ENCODE data around the gene HOXC4. TPM values are rescaled to one million over a fixed set of nuclear protein-coding genes. Genes with fewer than 3 reads are reported as not detected.
A peak's percentile ranks its signal among the peaks of the same experiment; 100 is the strongest.

HOXC4 gene
- total RNA-seq, 5 donors from 2014 or later (not counting 1 experiment from before 2014, with no cell fraction given) = 0.36 to 1.4 (median 0.61) TPM

DNA sequence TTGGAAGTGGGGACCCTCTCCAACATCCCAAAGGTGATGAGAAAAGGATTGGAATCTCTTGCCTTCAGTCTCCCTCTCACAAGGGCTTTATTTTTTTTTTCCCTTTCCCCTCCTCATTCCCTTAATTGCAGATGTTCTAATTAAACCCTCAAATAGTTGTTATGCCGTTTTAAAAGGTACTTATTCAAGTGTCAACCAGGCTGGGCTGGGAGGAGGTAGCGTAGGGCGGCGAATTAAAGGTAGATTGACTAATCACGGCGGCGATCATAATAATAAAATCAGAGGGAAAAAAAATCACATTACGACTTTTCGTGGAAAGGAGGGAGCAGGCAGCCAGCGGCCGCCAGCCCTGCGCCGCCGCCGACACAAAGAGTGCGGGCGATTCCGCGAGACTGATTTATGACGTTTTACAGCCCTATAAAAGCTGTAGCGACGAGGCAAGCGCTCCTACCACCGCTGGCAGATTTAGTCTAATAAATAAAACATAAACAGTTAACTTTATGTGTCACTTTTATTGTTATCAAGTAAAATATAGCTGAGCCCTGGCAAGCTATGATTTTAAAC, 1.7 kb upstream of the HOXC4 start:
- no peak overlapping the region for H3K27ac ChIP-seq (ENCODE audit: low read length)
- Mint-ChIP-seq H3K4me1 (peaks cover 38 to 46% (median 44%) of the 10 kb centered on the region in 3 donors), H3K4me3 (peak overlapping the region in 1 of 3 donors; percentile 59), H3K27me3 (peaks cover 74 to 91% of the 10 kb centered on the region in 2 donors), H3K27ac (no peak overlapping the region), H3K36me3 (no peaks in the 10 kb centered on the region), H3K9me3 (no peaks in the 10 kb centered on the region)
- H3K4me3 ChIP-seq (ENCODE audit: control insufficient read depth in 1 of 2, extremely low read depth in 1 of 2, low read length in 1 of 2) = no peak overlapping the region
- H3K36me3 ChIP-seq (ENCODE audit: control insufficient read depth in 2 of 2, extremely low read depth in 1 of 2, insufficient read depth in 1 of 2, low read length in 1 of 2) = no peaks in the 10 kb centered on the region
- ATAC-seq (replicated peaks in 1 of 4) (no peak), DNase-seq (no peak)
- WGBS (ENCODE audit: insufficient coverage) = 25% methylated on average over 12 of the region's 24 CpGs
- ChIA-PET POLR2A (no interaction called here), CTCF (interaction anchor here (0.6 to 1.5 kb wide), 6 partner anchors 13 to 911 kb away, joined by 3 to 4 read pairs (median 3); partner anchors contain the start of genes HOXC5 (in 1 of the 2) and HOXC6 (in 1 of the 2))
- no peaks in the 10 kb centered on the region for H3K9me3 ChIP-seq
- H3K27me3 ChIP-seq (replicated peaks in 1 of 2; ENCODE audit: control insufficient read depth in 2 of 2, extremely low read depth in 1 of 2, insufficient read depth in 2 of 2, low read length in 1 of 2) = peaks cover 33 to 69% of the 10 kb centered on the region in 2 experiments
- H3K4me1 ChIP-seq (ENCODE audit: control insufficient read depth in 1 of 2, extremely low read depth in 1 of 2, insufficient read depth in 2 of 2, low read length in 2 of 2) = peaks cover 4 to 52% of the 10 kb centered on the region in 2 experiments

DNA sequence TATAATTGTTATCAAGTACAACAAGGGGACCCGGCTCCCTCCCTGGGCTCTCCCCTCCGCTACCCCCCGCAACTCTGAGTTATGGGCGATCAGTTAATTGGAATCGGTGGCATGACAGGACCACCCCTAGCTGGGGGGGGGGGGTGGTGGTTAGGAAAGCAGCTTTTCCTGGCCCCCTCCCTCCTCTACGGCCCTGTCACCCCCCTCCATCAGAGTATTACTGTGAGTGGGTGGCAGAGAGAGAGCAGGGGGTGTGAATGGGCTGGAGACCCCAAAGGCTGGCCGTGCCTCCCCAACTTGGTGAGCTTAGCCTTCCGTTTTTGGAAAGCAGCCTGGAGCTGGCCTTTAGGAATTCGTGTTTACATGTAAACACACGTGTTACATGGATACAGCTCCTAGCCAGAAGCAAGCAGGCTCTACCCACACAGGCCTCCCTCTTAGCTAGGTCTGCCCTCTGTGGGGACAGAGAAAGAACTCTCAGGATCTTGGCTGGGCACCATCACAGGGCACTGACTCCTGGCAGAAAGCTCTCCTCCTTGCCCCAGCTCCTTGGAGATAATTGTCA, 1.1 kb upstream of the HOXC4 start:
- Mint-ChIP-seq H3K27me3 (peaks cover 76 to 91% of the 10 kb centered on the region in 2 donors), H3K4me3 (peak overlapping the region; percentile 59 to 65 (median 59)), H3K9me3 (no peaks in the 10 kb centered on the region), H3K4me1 (peaks cover 36 to 45% (median 44%) of the 10 kb centered on the region in 3 donors), H3K36me3 (no peaks in the 10 kb centered on the region), H3K27ac (peak overlapping the region in 1 of 2 donors; percentile 39)
- ChIA-PET CTCF (interaction anchor here (0.6 to 1.5 kb wide), 8 partner anchors 13 to 910 kb away, joined by 3 to 5 read pairs (median 3); partner anchors contain the start of genes COPZ1 (in 1 of the 2), HOXC5 (in 1 of the 2) and HOXC6 (in 1 of the 2)), POLR2A (no interaction called here)
- Histone ChIP-seq H3K27me3 (replicated peaks in 1 of 2; ENCODE audit: control insufficient read depth in 2 of 2, extremely low read depth in 1 of 2, insufficient read depth in 2 of 2, low read length in 1 of 2) (peaks cover 38 to 64% of the 10 kb centered on the region in 2 experiments), H3K4me3 (ENCODE audit: control insufficient read depth in 1 of 2, extremely low read depth in 1 of 2, low read length in 1 of 2) (peak overlapping the region; percentile 46 to 59), H3K36me3 (ENCODE audit: control insufficient read depth in 2 of 2, extremely low read depth in 1 of 2, insufficient read depth in 1 of 2, low read length in 1 of 2) (no peaks in the 10 kb centered on the region), H3K27ac (ENCODE audit: low read length) (peak overlapping the region; percentile 74), H3K4me1 (ENCODE audit: control insufficient read depth in 1 of 2, extremely low read depth in 1 of 2, insufficient read depth in 2 of 2, low read length in 2 of 2) (peaks cover 4 to 46% of the 10 kb centered on the region in 2 experiments), H3K9me3 (no peaks in the 10 kb centered on the region)
- WGBS (ENCODE audit: insufficient coverage) = 49% methylated on average over 4 of the region's 10 CpGs
- DNase-seq = no peak
- peak in 1 of 4 experiments; percentile 23 for ATAC-seq (replicated peaks in 1 of 4)

DNA sequence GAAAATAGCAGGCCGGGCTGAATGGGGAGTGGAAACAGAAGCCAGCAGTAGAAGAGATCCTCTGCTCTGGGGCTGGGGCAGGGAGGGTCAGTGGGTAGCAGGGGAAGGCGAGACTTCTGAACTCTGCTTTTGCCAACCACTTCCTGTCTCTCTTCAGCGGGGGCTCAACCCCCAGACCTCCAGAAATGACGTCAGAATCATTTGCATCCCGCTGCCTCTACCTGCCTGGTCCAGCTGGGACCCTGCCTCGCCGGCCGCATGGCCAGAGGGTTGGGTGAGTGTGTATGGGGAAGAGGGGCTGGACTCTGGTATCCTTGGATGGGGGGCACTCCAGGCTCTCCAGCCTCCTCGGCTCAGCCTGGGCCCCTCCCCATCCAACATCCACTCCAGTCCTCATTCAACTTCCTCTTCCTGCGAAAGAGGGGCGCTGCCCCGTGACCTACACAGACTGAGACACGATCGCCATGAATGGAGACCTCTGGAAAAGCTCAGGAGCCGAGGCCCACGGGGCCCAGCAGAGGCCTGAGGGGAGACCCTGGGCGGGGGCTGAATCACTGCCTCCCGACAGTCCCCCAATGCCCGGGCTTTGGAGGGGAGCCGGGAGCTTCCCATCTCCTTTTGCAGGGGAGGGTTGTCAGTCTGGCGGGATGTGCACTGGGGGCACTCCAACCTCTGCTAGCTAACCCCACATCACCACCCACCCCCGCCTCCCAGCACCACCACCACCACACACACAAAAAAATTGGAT, 458 bp upstream of the HOXC4 start:
- peak in 3 of 35 experiments; percentile 22 to 53 (median 24) for DNase-seq

DNA sequence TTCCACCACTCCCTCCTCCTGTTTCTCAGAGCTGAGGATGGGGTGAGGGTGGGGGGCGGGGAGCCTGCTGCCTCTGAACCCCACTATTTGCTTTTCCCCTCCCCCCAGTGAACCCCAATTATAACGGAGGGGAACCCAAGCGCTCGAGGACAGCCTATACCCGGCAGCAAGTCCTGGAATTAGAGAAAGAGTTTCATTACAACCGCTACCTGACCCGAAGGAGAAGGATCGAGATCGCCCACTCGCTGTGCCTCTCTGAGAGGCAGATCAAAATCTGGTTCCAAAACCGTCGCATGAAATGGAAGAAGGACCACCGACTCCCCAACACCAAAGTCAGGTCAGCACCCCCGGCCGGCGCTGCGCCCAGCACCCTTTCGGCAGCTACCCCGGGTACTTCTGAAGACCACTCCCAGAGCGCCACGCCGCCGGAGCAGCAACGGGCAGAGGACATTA, 1.1 kb downstream of the HOXC4 start:
- POLR2A ChIA-PET = interaction anchor here in 1 of 2 donors (0.6 kb wide), 1 partner anchor 83 kb away, joined by 3 read pairs; no protein-coding TSS in a partner anchor
- CTCF ChIA-PET = interaction anchor here in 1 of 2 donors (0.6 to 0.7 kb wide), 2 partner anchors 153 to 438 kb away, joined by 3 to 4 read pairs; no protein-coding TSS in a partner anchor
- no peak overlapping the region for H3K4me3 ChIP-seq (ENCODE audit: control insufficient read depth in 1 of 2, extremely low read depth in 1 of 2, low read length in 1 of 2)
- H3K27me3 ChIP-seq (replicated peaks in 1 of 2; ENCODE audit: control insufficient read depth in 2 of 2, extremely low read depth in 1 of 2, insufficient read depth in 2 of 2, low read length in 1 of 2) = peaks cover 26 to 63% of the 10 kb centered on the region in 2 experiments
- peaks cover 33 to 43% (median 40%) of the 10 kb centered on the region in 3 donors for H3K4me1 Mint-ChIP-seq
- H3K9me3 ChIP-seq = no peaks in the 10 kb centered on the region
- 19% methylated on average over 8 of the region's 24 CpGs for WGBS (ENCODE audit: insufficient coverage)
- ATAC-seq (replicated peaks in 1 of 4) (no peak), DNase-seq (no peak)
- H3K36me3 ChIP-seq (ENCODE audit: control insufficient read depth in 2 of 2, extremely low read depth in 1 of 2, insufficient read depth in 1 of 2, low read length in 1 of 2) = no peaks in the 10 kb centered on the region
- peaks cover 4 to 41% of the 10 kb centered on the region in 2 experiments for H3K4me1 ChIP-seq (ENCODE audit: control insufficient read depth in 1 of 2, extremely low read depth in 1 of 2, insufficient read depth in 2 of 2, low read length in 2 of 2)
- no peak overlapping the region for H3K27ac ChIP-seq (ENCODE audit: low read length)
- peaks cover 71 to 90% of the 10 kb centered on the region in 2 donors for H3K27me3 Mint-ChIP-seq
- peak overlapping the region in 2 of 3 donors; percentile 58 to 59 for H3K4me3 Mint-ChIP-seq
- no peak overlapping the region for H3K27ac Mint-ChIP-seq
- H3K36me3 Mint-ChIP-seq = no peaks in the 10 kb centered on the region
- H3K9me3 Mint-ChIP-seq = no peaks in the 10 kb centered on the region

More for the DNA sequence above, 458 bp upstream of the HOXC4 start:
- H3K4me1 Mint-ChIP-seq = peaks cover 34 to 44% (median 41%) of the 10 kb centered on the region in 3 donors
- Histone ChIP-seq H3K27me3 (replicated peaks in 1 of 2; ENCODE audit: control insufficient read depth in 2 of 2, extremely low read depth in 1 of 2, insufficient read depth in 2 of 2, low read length in 1 of 2) (peaks cover 34 to 62% of the 10 kb centered on the region in 2 experiments), H3K4me1 (ENCODE audit: control insufficient read depth in 1 of 2, extremely low read depth in 1 of 2, insufficient read depth in 2 of 2, low read length in 2 of 2) (peaks cover 4 to 41% of the 10 kb centered on the region in 2 experiments), H3K36me3 (ENCODE audit: control insufficient read depth in 2 of 2, extremely low read depth in 1 of 2, insufficient read depth in 1 of 2, low read length in 1 of 2) (no peaks in the 10 kb centered on the region), H3K9me3 (no peaks in the 10 kb centered on the region), H3K4me3 (ENCODE audit: control insufficient read depth in 1 of 2, extremely low read depth in 1 of 2, low read length in 1 of 2) (peak overlapping the region; percentile 46 to 59), H3K27ac (ENCODE audit: low read length) (peak overlapping the region; percentile 74)
- H3K36me3 Mint-ChIP-seq = no peaks in the 10 kb centered on the region
- CTCF ChIA-PET = interaction anchor here (0.5 to 1.5 kb wide), 9 partner anchors 12 to 272 kb away, joined by 3 to 6 read pairs (median 3); partner anchors contain the start of genes COPZ1 (in 1 of the 2) and HOXC5 (in 1 of the 2)
- peaks cover 72 to 90% of the 10 kb centered on the region in 2 donors for H3K27me3 Mint-ChIP-seq
- H3K9me3 Mint-ChIP-seq = no peaks in the 10 kb centered on the region
- H3K4me3 Mint-ChIP-seq = peak overlapping the region; percentile 59 to 76 (median 65)
- peak; percentile 29 to 52 (median 43) for ATAC-seq (replicated peaks in 1 of 4)
- WGBS (ENCODE audit: insufficient coverage) = 0% methylated on average over 4 of the region's 22 CpGs
- peak overlapping the region in 1 of 2 donors; percentile 39 for H3K27ac Mint-ChIP-seq
- POLR2A ChIA-PET = no interaction called here

DNA sequence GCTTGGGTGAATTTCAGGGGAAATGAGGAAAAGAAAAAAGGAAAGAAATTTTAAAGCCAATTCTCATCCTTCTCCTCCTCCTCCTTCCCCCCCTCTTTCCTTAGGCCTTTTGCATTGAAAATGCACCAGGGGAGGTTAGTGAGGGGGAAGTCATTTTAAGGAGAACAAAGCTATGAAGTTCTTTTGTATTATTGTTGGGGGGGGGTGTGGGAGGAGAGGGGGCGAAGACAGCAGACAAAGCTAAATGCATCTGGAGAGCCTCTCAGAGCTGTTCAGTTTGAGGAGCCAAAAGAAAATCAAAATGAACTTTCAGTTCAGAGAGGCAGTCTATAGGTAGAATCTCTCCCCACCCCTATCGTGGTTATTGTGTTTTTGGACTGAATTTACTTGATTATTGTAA, 1.9 kb downstream of the HOXC4 start:
- DNase-seq (no peak), ATAC-seq (replicated peaks in 1 of 4) (no peak)
- Histone ChIP-seq H3K9me3 (no peaks in the 10 kb centered on the region), H3K36me3 (ENCODE audit: control insufficient read depth in 2 of 2, extremely low read depth in 1 of 2, insufficient read depth in 1 of 2, low read length in 1 of 2) (no peaks in the 10 kb centered on the region), H3K4me3 (ENCODE audit: control insufficient read depth in 1 of 2, extremely low read depth in 1 of 2, low read length in 1 of 2) (no peak overlapping the region), H3K27ac (ENCODE audit: low read length) (no peak overlapping the region), H3K4me1 (ENCODE audit: control insufficient read depth in 1 of 2, extremely low read depth in 1 of 2, insufficient read depth in 2 of 2, low read length in 2 of 2) (peaks cover 4 to 36% of the 10 kb centered on the region in 2 experiments), H3K27me3 (replicated peaks in 1 of 2; ENCODE audit: control insufficient read depth in 2 of 2, extremely low read depth in 1 of 2, insufficient read depth in 2 of 2, low read length in 1 of 2) (peaks cover 21 to 63% of the 10 kb centered on the region in 2 experiments)
- WGBS (ENCODE audit: insufficient coverage) = no CpG with 5 or more reads among the region's 2 CpGs
- ChIA-PET CTCF (interaction anchor here (0.5 to 0.7 kb wide), 3 partner anchors 23 to 342 kb away, joined by 3 read pairs; no protein-coding TSS in a partner anchor), POLR2A (interaction anchor here in 1 of 2 donors (0.6 kb wide), 1 partner anchor 136 kb away, joined by 4 read pairs; no protein-coding TSS in a partner anchor)
- Mint-ChIP-seq H3K27ac (no peak overlapping the region), H3K4me1 (peaks cover 25 to 35% (median 32%) of the 10 kb centered on the region in 3 donors), H3K27me3 (peaks cover 69 to 88% of the 10 kb centered on the region in 2 donors), H3K36me3 (no peaks in the 10 kb centered on the region), H3K4me3 (no peak overlapping the region), H3K9me3 (no peaks in the 10 kb centered on the region)

Measured in T-cell (primary cell).